WERI-Rb-1 (cell line): ENCODE data around the gene TMEM63A.

ENCODE experiments used
- DNase-seq: peaks from one replicate; pipeline ENCODE4 v3.0.0-alpha.2; 2020
- H3K27ac ChIP-seq: fragments of 250-450 bp; sonication (Bioruptor Pico); 2 replicates; pipeline ENCODE4 v1.5.1; 2020; ENCODE audit warnings: mild to moderate bottlenecking, moderate library complexity
- H3K27me3 ChIP-seq: fragments of 250-450 bp; sonication (Bioruptor Pico); 2 replicates; pipeline ENCODE4 v1.5.1; 2021; ENCODE audit warnings: mild to moderate bottlenecking, low read depth, moderate library complexity; ENCODE audit not compliant: insufficient read depth, severe bottlenecking
- H3K36me3 ChIP-seq: fragments of 250-450 bp; sonication (Bioruptor Pico); 2 replicates; pipeline ENCODE4 v1.5.1; 2020; ENCODE audit warnings: mild to moderate bottlenecking, moderate library complexity
- H3K4me3 ChIP-seq: 2 replicates; pipeline ENCODE4 v1.5.1; 2011; ENCODE audit warnings: low read depth, mild to moderate bottlenecking, control low read depth, low read length
- H3K9me3 ChIP-seq: fragments of 250-450 bp; sonication (Bioruptor Pico); 2 replicates; pipeline ENCODE4 v1.5.1; 2021; ENCODE audit warnings: mild to moderate bottlenecking, moderate library complexity; ENCODE audit not compliant: severe bottlenecking
- TF ChIP-seq, protein P1 (sequence below): IDR thresholded peaks from 2 replicates; pipeline ENCODE4 v1.5.1; 2011; ENCODE audit warnings: low read depth, mild to moderate bottlenecking, control low read depth, inconsistent platforms, low read length

The TMEM63A gene

DNA sequence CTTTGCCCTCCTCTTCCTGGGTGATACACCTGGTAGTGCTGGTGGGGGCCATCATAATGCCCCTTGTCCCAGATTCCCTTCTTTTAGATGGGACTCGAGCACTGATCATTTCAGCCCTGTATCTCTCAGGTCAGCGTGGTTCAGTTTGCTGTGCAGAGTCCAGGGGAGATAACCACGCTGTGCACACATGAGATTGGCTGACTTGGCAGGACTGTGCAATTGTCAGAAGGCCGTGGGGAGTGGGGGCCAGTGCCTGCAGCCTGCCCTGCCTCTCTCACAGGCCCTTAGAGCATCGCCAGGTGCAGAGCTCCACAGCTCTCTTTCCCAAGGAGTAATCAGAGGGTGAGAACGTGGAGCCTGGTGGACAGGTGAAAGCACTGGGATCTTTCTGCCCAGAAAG lies 57.1 kb downstream of the TMEM63A start:
- Histone ChIP-seq H3K27ac (peak overlapping the region; percentile 64; the same call in 1 of the 2 replicates), H3K4me3 (no peak overlapping the region), H3K27me3 (no peaks in the 10 kb centered on the region), H3K36me3 (no peaks in the 10 kb centered on the region), H3K9me3 (no peaks in the 10 kb centered on the region)
- TF ChIP-seq, protein P1, sequence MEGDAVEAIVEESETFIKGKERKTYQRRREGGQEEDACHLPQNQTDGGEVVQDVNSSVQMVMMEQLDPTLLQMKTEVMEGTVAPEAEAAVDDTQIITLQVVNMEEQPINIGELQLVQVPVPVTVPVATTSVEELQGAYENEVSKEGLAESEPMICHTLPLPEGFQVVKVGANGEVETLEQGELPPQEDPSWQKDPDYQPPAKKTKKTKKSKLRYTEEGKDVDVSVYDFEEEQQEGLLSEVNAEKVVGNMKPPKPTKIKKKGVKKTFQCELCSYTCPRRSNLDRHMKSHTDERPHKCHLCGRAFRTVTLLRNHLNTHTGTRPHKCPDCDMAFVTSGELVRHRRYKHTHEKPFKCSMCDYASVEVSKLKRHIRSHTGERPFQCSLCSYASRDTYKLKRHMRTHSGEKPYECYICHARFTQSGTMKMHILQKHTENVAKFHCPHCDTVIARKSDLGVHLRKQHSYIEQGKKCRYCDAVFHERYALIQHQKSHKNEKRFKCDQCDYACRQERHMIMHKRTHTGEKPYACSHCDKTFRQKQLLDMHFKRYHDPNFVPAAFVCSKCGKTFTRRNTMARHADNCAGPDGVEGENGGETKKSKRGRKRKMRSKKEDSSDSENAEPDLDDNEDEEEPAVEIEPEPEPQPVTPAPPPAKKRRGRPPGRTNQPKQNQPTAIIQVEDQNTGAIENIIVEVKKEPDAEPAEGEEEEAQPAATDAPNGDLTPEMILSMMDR, result no peak
- DNase-seq, result no peak

DNA sequence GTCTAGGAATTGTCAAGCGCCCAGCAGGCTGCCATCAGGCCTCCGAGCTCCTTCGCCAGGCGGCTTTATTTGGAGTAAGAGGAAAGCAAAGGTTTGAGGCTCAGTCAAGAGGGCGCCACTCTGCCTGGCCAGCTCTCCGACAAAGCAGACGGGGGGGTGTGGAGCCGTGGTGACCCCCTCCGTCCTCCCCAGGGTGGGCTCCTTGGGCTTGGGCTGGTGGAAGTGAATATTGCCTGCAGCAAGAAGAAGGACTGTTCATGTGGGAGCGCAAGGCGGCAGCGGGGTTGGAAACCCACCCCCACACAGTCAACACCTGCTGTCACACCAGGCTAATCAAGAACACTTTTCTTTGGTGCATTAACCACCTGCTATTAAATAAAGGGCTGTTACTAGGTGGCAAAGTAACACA lies 57.6 kb downstream of the TMEM63A start:
- Histone ChIP-seq H3K9me3 (no peaks in the 10 kb centered on the region), H3K4me3 (0 out of 2 replicates have a peak overlapping the region, but pooled peaks have one; percentile 10), H3K36me3 (no peaks in the 10 kb centered on the region), H3K27ac (peak overlapping the region; percentile 64), H3K27me3 (no peaks in the 10 kb centered on the region)
- DNase-seq, result peak; percentile 25
- TF ChIP-seq, protein P1, result no peak

DNA sequence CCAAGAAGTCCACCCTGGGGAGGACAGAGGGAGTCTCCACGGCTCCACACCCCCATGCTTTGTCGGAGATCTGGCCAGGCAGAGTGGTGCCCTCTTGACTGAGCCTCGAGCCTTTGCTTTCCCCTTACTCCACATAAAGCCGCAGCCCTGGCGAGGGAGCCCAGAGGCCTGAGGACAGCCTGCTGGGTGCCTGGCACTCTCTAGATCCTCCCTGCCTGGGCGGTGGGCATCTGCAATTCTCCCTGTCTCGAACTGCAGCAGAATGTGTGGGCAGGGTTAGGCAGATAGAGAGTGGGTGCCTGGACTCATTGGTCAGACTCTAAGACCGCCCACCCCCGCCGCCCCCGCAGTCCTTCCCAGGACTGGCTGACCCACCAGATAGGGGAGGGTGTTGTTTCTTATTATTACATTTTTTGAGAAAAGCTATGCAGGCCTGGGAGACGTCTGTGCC lies 58.3 kb downstream of the TMEM63A start:
- TF ChIP-seq, protein P1, result no peak

DNA sequence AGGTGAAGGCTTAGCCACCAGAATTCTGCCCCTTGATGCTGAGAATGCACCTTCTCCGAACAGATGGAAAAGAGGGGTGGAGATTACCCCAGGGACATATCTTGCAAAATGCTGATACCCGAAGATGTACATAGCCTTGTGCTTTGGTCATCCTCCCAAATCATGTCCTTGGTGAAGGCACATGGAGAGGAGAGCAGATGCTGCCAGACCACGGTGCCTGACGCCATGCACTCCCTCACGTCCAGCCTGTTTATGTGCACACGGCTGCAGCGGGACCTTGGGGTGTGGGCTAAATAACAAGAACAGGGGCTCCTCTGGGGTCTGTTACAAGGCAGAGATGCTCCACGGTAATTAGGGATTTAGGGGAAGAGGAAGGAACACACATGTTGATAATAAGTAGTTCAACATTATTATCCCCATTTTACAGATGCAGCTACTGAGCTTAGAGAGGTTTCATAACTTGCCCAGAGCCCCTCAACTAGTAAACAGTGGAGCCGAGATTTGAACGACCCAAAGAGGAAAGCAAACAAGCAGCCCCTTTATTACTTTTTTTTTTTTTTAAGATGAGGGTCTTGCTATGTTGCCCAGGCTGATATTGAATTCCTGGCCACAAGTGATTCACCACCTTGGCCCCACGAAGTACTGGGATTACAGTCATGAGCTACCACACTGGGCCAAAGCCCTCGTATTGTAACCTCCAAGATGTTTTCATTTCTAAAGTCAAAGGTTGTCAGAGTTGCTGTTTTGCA lies 59.4 kb downstream of the TMEM63A start:
- TF ChIP-seq, protein P1, result no peak
- Histone ChIP-seq H3K27me3 (no peaks in the 10 kb centered on the region), H3K27ac (no peak overlapping the region), H3K9me3 (no peaks in the 10 kb centered on the region), H3K36me3 (no peaks in the 10 kb centered on the region), H3K4me3 (no peak overlapping the region)
- DNase-seq, result no peak

More for the DNA sequence above, 58.3 kb downstream of the TMEM63A start:
- Histone ChIP-seq H3K36me3 (no peaks in the 10 kb centered on the region), H3K9me3 (no peaks in the 10 kb centered on the region), H3K4me3 (no peak overlapping the region), H3K27ac (no peak overlapping the region), H3K27me3 (no peaks in the 10 kb centered on the region)
- DNase-seq, result no peak

DNA sequence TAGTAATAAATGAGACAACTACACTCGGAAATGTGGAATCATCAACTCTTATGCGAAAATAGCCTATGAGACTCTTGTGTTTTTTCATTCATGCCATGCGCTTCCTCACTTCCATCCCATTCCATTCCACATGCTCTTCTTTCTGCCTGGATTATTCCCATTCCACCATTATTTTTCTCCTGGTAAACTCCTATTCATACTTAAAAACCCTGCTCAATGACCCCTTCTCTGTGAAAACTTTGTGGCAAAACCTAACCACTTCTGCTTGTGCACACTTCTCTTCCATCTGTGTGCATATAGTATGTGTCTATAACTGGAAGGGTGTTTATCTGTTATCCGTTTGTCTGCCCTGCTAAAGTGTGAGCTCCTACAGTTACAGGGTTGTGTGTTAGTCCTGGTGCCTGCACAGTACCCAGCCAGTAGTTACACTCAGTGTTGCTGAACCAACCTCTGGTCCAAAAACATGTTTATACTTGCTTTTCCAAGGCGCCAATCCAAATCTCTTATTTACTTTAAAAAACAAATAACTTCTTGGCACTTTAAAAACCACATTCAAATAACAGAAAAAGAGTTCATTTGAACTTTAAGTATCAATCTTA lies 61.6 kb downstream of the TMEM63A start:
- Histone ChIP-seq H3K9me3 (no peaks in the 10 kb centered on the region), H3K27me3 (no peaks in the 10 kb centered on the region), H3K4me3 (no peak overlapping the region), H3K36me3 (no peaks in the 10 kb centered on the region), H3K27ac (no peak overlapping the region)
- no peak for DNase-seq
- TF ChIP-seq, protein P1, result no peak
